MM.1S (cell line): ENCODE results near the gene ZNF592.

Source experiments
- EZH2 ChIP-seq: fragments of 300-600 bp; sonication (generic); optimal IDR thresholded peaks from 2 replicates; pipeline ENCODE3; 2017; ENCODE audit warnings: low read depth, mild to moderate bottlenecking, antibody characterized with exemption, low read length, mixed read lengths
- TF ChIP-seq, protein P1 (sequence below): fragments of 300-600 bp; sonication (generic); IDR thresholded peaks from 2 replicates; pipeline ENCODE4 v1.5.1; 2016; ENCODE audit warnings: antibody characterized with exemption, low read length, mixed read lengths

DNA sequence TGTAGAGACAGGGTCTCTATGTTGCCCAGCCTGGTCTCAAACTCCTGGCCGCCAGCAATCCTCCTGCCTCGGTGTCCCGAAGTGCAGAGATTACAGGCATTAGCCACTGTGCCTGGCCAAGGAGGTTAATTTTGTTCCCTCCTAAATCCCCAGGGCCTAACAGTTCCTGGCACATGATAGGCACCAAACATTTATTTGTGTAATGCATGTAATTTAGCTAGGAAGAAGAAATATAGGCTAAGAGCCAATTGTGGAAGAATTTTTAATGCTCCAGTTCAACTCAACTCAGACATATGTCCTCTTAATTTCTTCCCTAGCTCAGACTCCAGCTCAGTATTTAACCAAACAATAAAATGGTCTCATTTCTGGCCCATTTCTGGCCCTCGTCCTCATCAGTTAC lies 7.7 kb upstream of the ZNF592 start:
- TF ChIP-seq EZH2, result no peak
- TF ChIP-seq, protein P1, sequence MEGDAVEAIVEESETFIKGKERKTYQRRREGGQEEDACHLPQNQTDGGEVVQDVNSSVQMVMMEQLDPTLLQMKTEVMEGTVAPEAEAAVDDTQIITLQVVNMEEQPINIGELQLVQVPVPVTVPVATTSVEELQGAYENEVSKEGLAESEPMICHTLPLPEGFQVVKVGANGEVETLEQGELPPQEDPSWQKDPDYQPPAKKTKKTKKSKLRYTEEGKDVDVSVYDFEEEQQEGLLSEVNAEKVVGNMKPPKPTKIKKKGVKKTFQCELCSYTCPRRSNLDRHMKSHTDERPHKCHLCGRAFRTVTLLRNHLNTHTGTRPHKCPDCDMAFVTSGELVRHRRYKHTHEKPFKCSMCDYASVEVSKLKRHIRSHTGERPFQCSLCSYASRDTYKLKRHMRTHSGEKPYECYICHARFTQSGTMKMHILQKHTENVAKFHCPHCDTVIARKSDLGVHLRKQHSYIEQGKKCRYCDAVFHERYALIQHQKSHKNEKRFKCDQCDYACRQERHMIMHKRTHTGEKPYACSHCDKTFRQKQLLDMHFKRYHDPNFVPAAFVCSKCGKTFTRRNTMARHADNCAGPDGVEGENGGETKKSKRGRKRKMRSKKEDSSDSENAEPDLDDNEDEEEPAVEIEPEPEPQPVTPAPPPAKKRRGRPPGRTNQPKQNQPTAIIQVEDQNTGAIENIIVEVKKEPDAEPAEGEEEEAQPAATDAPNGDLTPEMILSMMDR, result no peak
